HPDE6-E6E7 (cell line): ENCODE measurements around the gene RASSF3.
A peak's percentile ranks its signal among the peaks of the same experiment; 100 is the strongest.
"Not testable (repeated sequence)": the region's sequence is repeated elsewhere in the genome, so short reads cannot be mapped to it uniquely, and the experiment has no call there.

Experiments used
- DNase-seq: peaks from one replicate; pipeline ENCODE4 v3.0.0; 2011; ENCODE audit warnings: missing footprints; ENCODE audit errors: extremely low spot score

RASSF3 gene

DNA sequence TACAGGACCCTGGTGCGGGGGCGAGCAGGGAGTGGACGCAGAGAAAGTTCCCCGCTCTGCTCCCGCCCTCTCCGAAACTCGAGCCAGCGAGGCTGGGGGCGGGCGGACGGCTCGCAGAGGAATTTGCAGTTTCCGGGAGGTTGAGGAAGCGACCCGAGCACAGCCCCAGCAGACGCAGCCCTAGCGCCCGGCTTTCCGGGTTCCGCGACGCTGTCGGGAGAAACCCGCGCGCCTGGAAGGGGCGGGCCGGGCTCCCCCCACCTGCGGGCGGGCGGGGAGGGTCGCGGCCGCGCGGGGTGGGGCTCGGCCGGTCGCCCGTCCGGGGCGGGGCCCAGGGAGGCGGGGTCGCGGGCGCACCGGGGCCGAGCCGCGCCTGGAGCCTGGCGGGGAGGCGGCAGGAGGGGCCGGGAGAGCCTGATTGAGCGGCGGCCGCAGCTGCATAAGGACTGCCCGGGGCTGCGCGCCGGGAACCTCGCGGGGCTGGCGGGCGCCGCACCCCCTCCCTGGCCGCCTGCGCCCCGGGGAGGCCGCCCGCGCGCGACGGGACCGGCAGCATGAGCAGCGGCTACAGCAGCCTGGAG is at the start of gene RASSF3:
RASSF3 (plus strand) TSS at position 417 of the 581 bp plus-strand sequence; CDS start at position 555, 138 bp downstream.
- DNase-seq = peak; percentile 45

GRCh38 chr12:64561302-64562136 is 48.8 kb upstream of the RASSF3 start:
- DNase-seq = no peak

DNA sequence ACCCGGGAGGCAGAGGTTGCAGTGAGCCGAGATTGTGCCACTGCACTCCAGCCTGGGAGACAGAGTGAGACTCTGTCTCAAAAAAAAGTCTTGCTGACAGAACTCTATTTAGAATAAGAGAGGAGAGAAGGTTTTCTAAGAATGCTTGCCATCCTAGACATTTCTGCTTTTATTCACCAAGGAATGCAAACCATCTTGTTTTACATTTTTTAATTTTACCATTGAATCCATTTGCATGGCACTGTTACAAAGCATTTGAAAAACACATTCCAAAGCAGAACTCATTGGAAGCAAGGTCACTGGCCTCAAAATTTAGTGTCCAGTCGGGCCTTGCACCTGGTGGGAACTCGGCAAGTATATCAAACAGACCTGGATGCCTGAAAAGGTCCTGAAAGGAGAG is 44.2 kb upstream of the RASSF3 start:
- DNase-seq = no peak

DNA sequence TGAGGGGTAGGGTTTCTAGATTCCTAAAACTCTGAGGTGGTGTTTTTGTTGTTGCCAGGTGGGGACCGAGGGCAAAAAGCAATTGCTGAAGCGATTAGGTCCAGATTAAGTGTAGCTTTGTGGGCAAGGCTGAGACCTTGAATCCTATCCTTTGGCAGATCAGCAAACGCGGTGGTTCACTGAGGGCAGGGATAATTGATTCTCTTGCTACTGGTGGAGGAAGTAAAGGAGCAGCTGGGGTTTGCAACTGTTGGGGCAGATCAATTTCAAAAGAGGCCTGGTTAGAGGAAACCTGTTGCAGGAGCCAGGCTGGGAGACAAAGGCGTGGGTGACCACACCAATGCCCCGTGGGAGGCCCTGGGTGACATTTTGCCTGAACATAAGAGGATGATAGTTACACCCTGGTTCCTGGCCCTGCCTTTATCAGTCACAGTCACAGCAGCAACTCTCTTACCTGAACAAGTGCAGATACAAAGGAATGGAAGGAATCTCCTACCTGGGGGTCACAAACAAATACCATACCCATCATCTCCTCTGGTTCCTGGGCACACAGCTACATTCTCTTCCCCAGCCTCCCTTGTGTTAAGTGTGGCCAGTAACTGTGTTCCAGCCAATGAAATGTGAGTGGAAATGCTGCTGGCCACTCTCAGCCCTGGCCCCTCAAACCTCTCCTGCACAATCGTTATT is 43.3 kb upstream of the RASSF3 start:
- no peak for DNase-seq

GRCh38 chr12:64567570-64567969 is 42.7 kb upstream of the RASSF3 start:
- no peak for DNase-seq

DNA sequence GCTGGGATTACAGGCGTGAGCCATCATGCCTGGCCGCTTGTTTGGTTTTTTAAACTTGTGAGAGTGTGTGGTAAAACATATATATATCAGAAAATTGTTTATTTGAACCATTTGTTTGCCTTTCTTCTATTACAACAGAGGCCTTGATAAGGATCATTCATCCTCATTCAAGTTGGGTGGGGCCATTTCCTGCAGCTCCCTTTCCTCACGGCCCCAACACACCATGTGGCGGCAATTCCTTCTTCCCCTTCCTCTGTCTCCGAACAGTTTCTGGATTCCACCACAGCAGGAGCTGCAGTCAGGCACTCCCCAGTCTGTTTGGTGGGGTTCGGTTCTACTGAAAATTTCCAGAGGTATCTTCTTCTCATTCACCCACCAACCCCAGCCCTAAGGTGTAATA is 42.0 kb upstream of the RASSF3 start:
- DNase-seq = no peak

- no peak for DNase-seq
Observed at GRCh38 chr12:64569923-64570691, 40.2 kb upstream of the RASSF3 start.

GRCh38 chr12:64571411-64571810 is 38.9 kb upstream of the RASSF3 start:
- no peak for DNase-seq

DNA sequence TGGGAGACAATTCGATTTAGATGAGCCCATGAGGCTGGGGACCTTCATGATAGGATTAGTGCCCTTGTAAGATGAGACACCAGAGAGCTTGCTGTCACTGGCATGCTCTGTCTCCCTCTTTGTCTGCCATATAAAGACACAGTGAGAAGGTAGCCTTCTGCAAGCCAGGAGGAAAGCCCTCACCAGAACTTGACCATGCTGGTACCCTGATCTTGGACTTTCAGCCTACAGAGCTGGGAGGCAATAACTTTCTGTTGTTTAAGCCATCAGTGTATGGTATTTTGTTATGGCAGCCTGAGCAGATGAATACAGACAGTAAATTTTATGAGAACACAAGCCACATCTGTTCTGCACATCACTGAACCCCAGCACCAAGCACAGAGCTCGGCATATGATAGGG is 38.1 kb upstream of the RASSF3 start:
- DNase-seq = no peak

DNA sequence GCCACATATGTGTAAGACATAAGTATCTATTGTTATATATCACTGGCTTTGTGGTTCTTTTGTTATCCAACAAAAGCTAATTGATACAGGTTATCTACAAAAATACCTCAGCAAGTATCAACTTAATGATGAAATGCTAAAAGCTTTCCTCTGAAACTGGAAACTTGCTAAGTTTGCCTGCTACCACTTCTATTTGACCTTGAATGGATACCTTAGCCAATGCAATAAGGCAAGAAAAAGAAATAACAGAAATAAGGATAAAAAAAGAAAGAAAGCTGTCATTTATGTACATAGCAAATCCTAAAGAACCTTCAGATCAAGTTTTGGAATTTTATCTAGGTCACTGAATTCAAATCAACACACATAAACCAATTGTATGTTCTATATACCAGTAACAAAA is 35.5 kb upstream of the RASSF3 start:
- no peak for DNase-seq

DNA sequence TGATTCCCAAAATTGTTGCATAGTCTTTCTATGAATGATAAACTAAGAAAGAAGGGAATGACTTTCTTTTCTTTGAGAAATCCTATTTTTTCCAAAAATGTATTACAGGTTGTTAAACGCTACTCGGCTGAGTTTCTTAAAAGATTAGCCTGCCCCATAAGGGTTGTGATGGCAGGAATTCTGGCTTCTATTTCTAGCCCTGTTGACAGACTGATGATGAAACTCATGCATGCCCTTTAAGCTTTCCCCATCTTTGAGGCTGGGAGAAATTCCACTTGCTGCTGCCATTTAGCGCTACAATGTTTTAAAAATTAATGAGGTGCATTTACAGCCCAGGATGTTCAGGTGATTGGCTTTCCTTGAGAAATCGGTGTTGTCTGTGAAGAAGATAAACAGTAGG is 33.2 kb upstream of the RASSF3 start:
- no peak for DNase-seq

DNA sequence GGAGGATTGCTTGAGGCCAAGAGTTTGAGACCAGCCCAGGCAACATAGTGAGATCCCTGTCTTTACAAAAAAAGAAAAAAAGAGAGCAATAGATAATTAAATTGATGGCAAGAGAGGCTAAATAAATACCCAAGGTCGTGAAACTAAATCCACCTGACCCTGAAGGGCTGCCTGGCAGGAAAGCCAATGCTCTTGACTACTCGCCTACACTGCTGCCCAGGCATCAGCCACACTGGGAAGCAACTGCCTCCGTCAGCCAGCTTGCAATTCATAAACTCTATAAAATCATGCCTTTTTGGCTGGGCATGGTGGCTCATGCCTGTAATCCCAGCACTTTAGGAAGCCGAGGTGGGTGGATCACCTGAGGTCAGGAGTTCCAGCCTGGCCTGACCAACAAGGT is 31.7 kb upstream of the RASSF3 start:
- no peak for DNase-seq

DNA sequence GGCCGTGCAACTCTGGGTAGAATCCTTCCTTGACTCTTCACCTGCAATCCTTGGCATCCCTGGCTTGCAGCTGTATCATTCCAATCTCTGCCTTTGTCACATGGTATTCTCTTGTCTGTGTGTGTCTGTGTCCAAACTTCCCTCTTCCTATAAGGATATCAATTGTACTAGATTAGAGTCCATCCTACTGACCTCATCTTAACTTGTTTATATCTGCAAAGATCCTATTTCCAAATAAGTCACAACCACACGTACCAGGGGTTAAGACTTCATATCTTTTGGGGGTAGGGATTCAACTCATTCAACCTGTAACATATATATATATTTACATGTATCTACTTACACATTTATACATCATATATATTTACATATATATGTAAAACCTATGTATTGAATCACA is 29.6 kb upstream of the RASSF3 start:
- DNase-seq = no peak

DNA sequence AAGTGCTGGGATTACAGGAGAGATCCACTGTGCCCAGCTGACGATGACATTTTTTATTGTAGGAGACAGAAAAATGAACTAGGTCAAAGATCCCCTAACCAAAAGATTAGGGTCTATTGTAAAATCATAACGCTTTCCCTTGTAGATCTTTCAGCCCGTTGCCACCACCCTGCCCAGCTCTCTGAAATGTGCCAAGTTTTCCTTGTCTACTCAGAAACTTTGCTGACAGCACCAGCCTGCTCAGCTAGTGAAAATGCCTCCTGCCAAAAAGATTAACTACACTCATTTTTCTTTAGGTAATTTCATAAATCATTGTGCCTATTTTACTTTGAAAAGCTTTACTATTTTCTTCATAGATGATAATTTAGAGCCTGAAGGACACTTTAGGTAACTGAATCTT is 28.2 kb upstream of the RASSF3 start:
- no peak for DNase-seq

DNA sequence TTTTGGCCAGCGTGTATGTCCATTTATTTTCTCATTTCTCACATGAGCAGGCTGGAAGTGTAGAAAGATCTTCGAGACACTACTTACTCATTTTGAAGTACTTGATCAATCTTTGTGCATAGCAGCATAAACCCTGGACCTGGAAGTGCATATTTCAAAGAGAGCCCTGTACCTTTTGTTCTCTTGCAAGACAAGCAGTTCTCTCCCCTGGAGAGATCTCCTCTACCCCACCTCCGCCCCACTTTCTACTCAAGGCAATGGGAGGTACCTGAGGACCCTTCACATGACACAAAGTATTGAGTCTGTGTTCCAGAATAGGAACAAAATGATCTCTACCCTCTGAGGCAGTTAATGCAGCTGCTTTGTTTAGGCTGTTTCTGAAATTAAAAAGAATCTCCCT is 27.4 kb upstream of the RASSF3 start:
- no peak for DNase-seq

GRCh38 chr12:64583395-64583770 is 26.9 kb upstream of the RASSF3 start:
- DNase-seq = not testable (repeated sequence)

GRCh38 chr12:64583771-64584421 is 26.4 kb upstream of the RASSF3 start:
- no peak for DNase-seq

DNA sequence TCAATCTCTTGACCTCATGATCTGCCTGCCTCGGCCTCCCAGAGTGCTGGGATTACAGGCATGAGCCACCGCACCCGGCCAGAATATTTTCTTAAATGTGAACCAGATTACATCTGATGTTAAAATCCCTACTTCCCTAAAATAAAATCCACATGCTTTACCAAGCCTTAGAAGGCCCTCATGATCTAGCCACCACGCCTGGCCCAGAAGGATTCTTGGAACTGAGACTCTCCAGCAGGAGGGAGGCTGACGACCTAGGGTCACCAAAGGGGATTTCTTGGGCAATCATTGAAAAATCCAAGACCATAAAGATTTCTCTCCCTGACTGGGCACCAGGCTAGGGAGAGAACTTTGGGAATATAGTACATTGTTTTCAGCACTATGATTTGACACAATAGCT is 25.2 kb upstream of the RASSF3 start:
- no peak for DNase-seq

GRCh38 chr12:64587447-64587846 is 22.8 kb upstream of the RASSF3 start:
- DNase-seq = no peak

DNA sequence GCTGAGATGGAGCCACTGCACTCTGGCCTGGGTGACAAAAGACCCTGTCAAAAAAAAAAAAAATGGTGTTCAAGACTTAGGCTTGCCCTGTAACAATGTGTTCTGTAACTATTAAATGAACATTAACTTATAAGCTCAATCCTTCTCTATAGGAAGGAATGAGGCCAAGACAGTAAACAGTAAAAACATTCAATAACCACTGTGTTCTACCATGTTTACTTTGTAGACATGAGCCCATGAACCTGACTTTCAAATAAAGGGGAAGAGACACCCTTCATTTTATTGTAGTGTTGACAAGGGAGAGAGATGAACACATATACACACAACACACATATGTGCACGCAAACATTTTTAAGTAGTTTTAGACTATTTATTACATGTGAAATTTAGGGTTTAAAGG is 20.1 kb upstream of the RASSF3 start:
- no peak for DNase-seq

GRCh38 chr12:64595863-64596793 is 14.2 kb upstream of the RASSF3 start:
- DNase-seq = no peak
